GM12873 (cell line): ENCODE data around the gene CT45A3.
A peak's percentile ranks its signal among the peaks of the same experiment; 100 is the strongest.
"Not testable (repeated sequence)": the region's sequence is repeated elsewhere in the genome, so short reads cannot be mapped to it uniquely, and the experiment has no call there.

Source experiments
- CTCF ChIP-seq: IDR thresholded peaks from 2 replicates; pipeline ENCODE4 v1.5.1; 2012; ENCODE audit warnings: low read depth, mild to moderate bottlenecking, moderate library complexity, low read length, control low read depth; ENCODE audit not compliant: insufficient read depth; ENCODE audit errors: missing control alignments

CT45A3 gene

GRCh38 chrX:135768091-135768490, at the start of gene CT45A3:
TSS of gene CT45A3 (minus strand) at chrX:135768191. CDS start at chrX:135764444, 3,747 bp downstream.
- TF ChIP-seq CTCF, result not testable (repeated sequence)

- TF ChIP-seq CTCF, result not testable (repeated sequence)
Observed at GRCh38 chrX:135802687-135803086, 34.7 kb upstream of the CT45A3 start, which contains the start of gene CT45A6. TSS of gene CT45A6 (minus strand) at chrX:135802787. CDS start at chrX:135798993, 3,794 bp downstream.

GRCh38 chrX:135785403-135785802, 17.4 kb upstream of the CT45A3 start, which contains the start of gene CT45A5:
TSS of gene CT45A5 (minus strand) at chrX:135785503. CDS start at chrX:135781729, 3,774 bp downstream.
- TF ChIP-seq CTCF, result not testable (repeated sequence)

GRCh38 chrX:135741192-135741715, 26.7 kb downstream of the CT45A3 start:
- TF ChIP-seq CTCF, result no peak

- peak; percentile 68 for TF ChIP-seq CTCF
Observed at GRCh38 chrX:135740681-135741149, 27.3 kb downstream of the CT45A3 start.

- TF ChIP-seq CTCF, result no peak
Observed at GRCh38 chrX:135737366-135738071, 30.5 kb downstream of the CT45A3 start.

GRCh38 chrX:135713795-135714194, 54.2 kb downstream of the CT45A3 start:
- no peak for TF ChIP-seq CTCF
